ENCODE results near the gene STAT2. TPM values are rescaled to one million over a fixed set of nuclear protein-coding genes. Genes with fewer than 3 reads are reported as not detected.
"Not testable (repeated sequence)": the region's sequence is repeated elsewhere in the genome, so short reads cannot be mapped to it uniquely, and the experiment has no call there.

The STAT2 gene
- 100 to 1,000 TPM in 5 of 9 donors, 10 to 100 TPM in 4; 74.2 to 197 (median 101) TPM for total RNA-seq
- 100 to 1,000 TPM in 1 of 3 donors, 10 to 100 TPM in 2; 45.3 to 120 (median 47.3) TPM for polyA plus RNA-seq
- long read RNA-seq, donor 1, partial matches to known transcripts, result 0 of 1 reads
- long read RNA-seq, donor 1, other reads (novel, unspliced or antisense), result 0 of 1 reads
- long read RNA-seq, donor 2, result 0 reads
- long read RNA-seq, donor 3, partial matches to known transcripts, result 0 of 1 reads
- long read RNA-seq, donor 3, other reads (novel, unspliced or antisense), result 0 of 1 reads
- long read RNA-seq, donor 4, partial matches to known transcripts, result 0 of 6 reads
- long read RNA-seq, donor 4, other reads (novel, unspliced or antisense), result 6 of 6 reads
- long read RNA-seq, donor 5, partial matches to known transcripts, result 5 of 15 reads
- long read RNA-seq, donor 5, other reads (novel, unspliced or antisense), result 10 of 15 reads
- long read RNA-seq, donor 6, partial matches to known transcripts, result 2 of 7 reads
- long read RNA-seq, donor 6, other reads (novel, unspliced or antisense), result 5 of 7 reads
- long read RNA-seq, donor 7, result 0 reads
- long read RNA-seq, donor 8, partial matches to known transcripts, result 0 of 1 reads
- long read RNA-seq, donor 8, other reads (novel, unspliced or antisense), result 0 of 1 reads
- long read RNA-seq, donor 9, partial matches to known transcripts, result 0 of 2 reads
- long read RNA-seq, donor 9, other reads (novel, unspliced or antisense), result 0 of 2 reads
- long read RNA-seq, donor 10, result 0 reads

DNA sequence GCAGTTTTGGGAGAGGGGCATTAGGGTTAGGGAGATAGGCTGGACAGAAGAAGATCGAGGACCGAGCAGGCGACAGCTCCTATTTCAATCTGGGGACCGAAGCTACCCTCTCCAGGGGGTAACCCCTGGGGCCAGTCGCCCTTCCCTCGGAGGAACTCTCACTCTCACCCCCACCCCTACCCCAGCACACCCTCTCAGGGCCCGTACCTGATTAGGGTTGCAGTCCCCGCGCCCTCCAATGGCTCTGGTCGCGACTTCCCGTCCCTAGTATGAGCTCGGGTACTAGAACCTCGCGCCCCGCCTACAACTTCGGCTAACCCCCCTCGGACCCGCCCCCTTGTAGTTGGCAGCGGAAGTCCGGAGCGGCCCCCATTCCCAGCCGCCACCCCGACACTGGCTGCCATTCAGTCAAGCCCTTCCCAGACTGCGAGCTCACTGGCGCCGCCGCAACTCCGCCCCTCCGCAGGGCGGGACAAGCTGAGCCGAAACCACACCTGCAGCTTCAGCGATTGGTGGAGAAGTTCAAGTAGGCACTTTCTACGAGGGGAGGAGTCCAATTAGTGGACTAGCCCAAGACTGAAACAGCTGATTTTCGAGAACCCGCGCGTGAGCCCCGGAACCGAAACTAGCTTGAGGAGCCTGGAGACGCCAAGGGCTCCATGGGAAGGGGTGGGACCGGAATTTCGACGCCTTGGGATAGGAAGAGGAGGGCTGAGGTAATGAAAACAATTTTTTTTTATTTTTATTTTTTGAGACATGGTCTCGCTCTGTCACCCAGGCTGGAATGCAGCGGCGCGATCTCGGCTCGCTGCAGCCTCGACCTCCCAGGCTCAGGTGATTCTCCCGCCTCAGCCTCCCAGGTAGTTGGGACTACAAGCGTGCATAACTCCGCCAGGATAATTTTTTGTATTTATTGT is at the start of gene STAT2:
STAT2 (minus strand) TSS at position 257 of the 917 bp plus-strand sequence. CDS start 3,536 bp downstream, outside the sequence.
- WGBS, 4 donors, result 0 to 1% (median 0%) methylated on average over 27 to 54 of the region's 54 CpGs
- DNase-seq, result peak; percentile 99 to 100 (median 99)
- intact Hi-C loops (cut with DNase I), result loop anchor here (10.0 kb wide), 1 partner anchor 95 kb away; the partner anchor contains the start of gene MIP (in 2 of the 2)
- Histone ChIP-seq H3K36me3 (replicated peaks in 1 of 2) (peaks cover 0 to 15% of the 10 kb centered on the region in 2 donors), H3K4me3 (peak within 1 kb of the TSS; percentile 42 to 82 (median 68)), H3K27ac (peak within 1 kb of the TSS; percentile 70 to 95 (median 86)), H3K27me3 (no peaks in the 10 kb centered on the region), H3K9me3 (replicated peaks in 1 of 3) (no peaks in the 10 kb centered on the region), H3K4me1 (replicated peaks in 1 of 2) (peaks cover 14 to 24% of the 10 kb centered on the region in 2 donors)
- TF ChIP-seq POLR2A (IDR thresholded peaks at IDR 0.05) (peak; percentile 40 to 87), CTCF (IDR thresholded peaks at IDR 0.05) (no peak)

DNA sequence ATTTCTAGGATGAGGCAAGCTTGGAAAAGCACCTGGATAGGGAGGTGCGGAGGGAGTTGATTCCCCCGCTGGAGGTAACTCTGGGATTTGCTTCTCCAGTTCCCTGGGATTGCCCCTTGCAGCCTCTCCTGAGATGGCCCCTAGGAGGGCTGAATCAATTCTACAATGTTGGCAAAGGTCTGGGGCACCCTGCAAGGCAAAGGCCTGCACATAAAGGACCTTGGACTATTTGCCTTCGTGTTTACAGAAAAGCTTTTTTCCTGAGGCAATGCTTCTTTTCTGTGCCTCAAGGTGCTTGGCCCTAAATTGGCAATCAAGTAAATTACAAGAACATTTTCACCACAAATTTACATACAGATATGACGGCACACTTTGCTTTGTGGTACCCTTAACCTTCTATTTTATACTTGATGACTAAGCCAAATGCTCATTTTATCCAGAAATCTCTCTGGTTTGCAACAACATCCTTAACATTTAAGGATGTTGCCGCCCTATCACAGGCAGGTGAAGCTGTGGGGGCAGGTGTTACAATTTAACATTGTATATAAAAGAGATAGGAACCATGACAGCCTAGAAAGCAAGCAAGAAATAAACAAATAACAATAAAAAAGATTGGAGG is 49.0 kb upstream of the STAT2 start:
- no peak overlapping the region for H3K4me3 ChIP-seq
- DNase-seq, result no peak
- H3K27me3 ChIP-seq, result no peaks in the 10 kb centered on the region
- H3K27ac ChIP-seq, result no peak overlapping the region
- WGBS, 4 donors, result 84 to 93% (median 88%) methylated on average over 5 of the region's 5 CpGs
- no peak for TF ChIP-seq POLR2A (IDR thresholded peaks at IDR 0.05)
- no peak for TF ChIP-seq CTCF (IDR thresholded peaks at IDR 0.05)
- intact Hi-C loops (cut with DNase I), result no loop called here
- no peaks in the 10 kb centered on the region for H3K4me1 ChIP-seq (replicated peaks in 1 of 2)
- H3K9me3 ChIP-seq (replicated peaks in 1 of 3), result no peaks in the 10 kb centered on the region
- H3K36me3 ChIP-seq (replicated peaks in 1 of 2), result no peaks in the 10 kb centered on the region

DNA sequence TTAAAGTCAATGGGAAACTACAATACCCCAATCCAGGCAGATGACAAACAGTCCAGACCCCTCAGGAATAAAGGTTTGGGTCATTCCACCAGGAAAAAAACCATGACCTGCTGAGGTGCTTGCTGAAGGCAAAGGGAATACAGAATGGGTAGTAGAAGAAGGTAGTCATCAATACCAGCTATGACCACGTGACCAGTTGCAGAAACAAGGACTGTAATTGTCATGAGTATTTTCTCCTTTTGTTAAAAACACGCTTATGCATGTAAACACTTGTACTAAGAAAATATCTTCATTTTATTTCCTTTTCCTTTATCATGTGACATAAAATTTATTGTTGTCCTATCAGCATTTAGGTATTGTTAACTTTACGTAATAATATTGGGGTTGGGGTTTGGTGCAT is 44.3 kb upstream of the STAT2 start:
- H3K9me3 ChIP-seq (replicated peaks in 1 of 3); DNase-seq; H3K36me3 ChIP-seq (replicated peaks in 1 of 2); intact Hi-C loops (cut with DNase I); H3K4me3 ChIP-seq; H3K4me1 ChIP-seq (replicated peaks in 1 of 2); H3K27me3 ChIP-seq; H3K27ac ChIP-seq: not testable (repeated sequence)
- 79 to 98% (median 89%) methylated on average over 3 of the region's 3 CpGs for WGBS, 4 donors

DNA sequence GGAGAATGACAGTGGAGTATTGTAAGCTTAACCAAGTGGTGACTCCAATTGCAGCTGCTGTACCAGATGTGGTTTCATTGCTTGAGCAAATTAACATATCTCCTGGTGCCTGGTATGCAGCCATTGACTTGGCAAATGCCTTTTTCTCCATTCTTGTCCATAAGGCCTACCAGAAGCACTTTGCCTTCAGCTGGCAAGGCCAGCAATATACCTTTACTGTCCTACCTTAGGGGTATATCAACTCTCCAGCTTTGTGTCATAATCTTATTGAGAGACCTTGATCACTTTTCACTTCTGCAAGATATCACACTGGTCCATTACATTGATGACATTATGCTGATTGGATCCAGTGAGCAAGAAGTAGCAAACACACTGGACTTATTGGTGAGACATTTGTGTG is 41.7 kb upstream of the STAT2 start:
- H3K4me1 ChIP-seq (replicated peaks in 1 of 2); DNase-seq; intact Hi-C loops (cut with DNase I); H3K4me3 ChIP-seq; H3K27me3 ChIP-seq; H3K9me3 ChIP-seq (replicated peaks in 1 of 3); H3K27ac ChIP-seq; H3K36me3 ChIP-seq (replicated peaks in 1 of 2): not testable (repeated sequence)

- intact Hi-C loops (cut with DNase I); H3K27ac ChIP-seq; H3K36me3 ChIP-seq (replicated peaks in 1 of 2); H3K4me3 ChIP-seq; H3K27me3 ChIP-seq; H3K9me3 ChIP-seq (replicated peaks in 1 of 3); H3K4me1 ChIP-seq (replicated peaks in 1 of 2); DNase-seq: not testable (repeated sequence)
- WGBS, 4 donors, result 70 to 84% (median 77%) methylated on average over 1 to 2 of the region's 3 CpGs
These were observed 41.2 kb upstream of the STAT2 start for GRCh38 chr12:56401125-56401524.

GRCh38 chr12:56399466-56399865 is 39.6 kb upstream of the STAT2 start:
- H3K4me3 ChIP-seq; H3K36me3 ChIP-seq (replicated peaks in 1 of 2); DNase-seq; H3K27me3 ChIP-seq; H3K9me3 ChIP-seq (replicated peaks in 1 of 3); H3K4me1 ChIP-seq (replicated peaks in 1 of 2); intact Hi-C loops (cut with DNase I); H3K27ac ChIP-seq: not testable (repeated sequence)
- 86 to 91% (median 89%) methylated on average over 3 of the region's 3 CpGs for WGBS, 4 donors
